ENCODE data around the gene OR51B6. TPM values are rescaled to one million over a fixed set of nuclear protein-coding genes. Genes with fewer than 3 reads are reported as not detected.

Gene OR51B6
- total RNA-seq, 4 donors from 2014 or later, result not detected

- TF ChIP-seq CTCF (IDR thresholded peaks at IDR 0.05), result no peak
- no peak for TF ChIP-seq POLR2A (IDR thresholded peaks at IDR 0.05)
- no peak for DNase-seq (ENCODE audit: low spot score in 2 of 2)
- H3K4me3 ChIP-seq (ENCODE audit: low read depth, poor library complexity, severe bottlenecking), result no peak overlapping the region
- intact Hi-C loops (cut with DNase I; ENCODE audit: low total_unique reads), result no loop called here
Measured at GRCh38 chr11:5394091-5394490, 42.8 kb downstream of the OR51B6 start.

GRCh38 chr11:5398936-5399335 lies 47.6 kb downstream of the OR51B6 start:
- DNase-seq (ENCODE audit: low spot score in 2 of 2), result no peak
- no peak for TF ChIP-seq POLR2A (IDR thresholded peaks at IDR 0.05)
- no peak for TF ChIP-seq CTCF (IDR thresholded peaks at IDR 0.05)
- H3K4me3 ChIP-seq (ENCODE audit: low read depth, poor library complexity, severe bottlenecking), result no peak overlapping the region
- intact Hi-C loops (cut with DNase I; ENCODE audit: low total_unique reads), result no loop called here

Other genes starting within 250 kb of the OR51B6 start
- not detected for gene OR52A5, start 213.2 kb upstream of the OR51B6 start, total RNA-seq
- not detected for gene OR52A1, start 196.8 kb upstream of the OR51B6 start, total RNA-seq
- gene OR51V1, start 150.8 kb upstream of the OR51B6 start, total RNA-seq, result not detected
- 10 to 100 TPM in 2 of 4 donors, 1 to 10 TPM in 1, under 1 TPM in 1; 0.56 to 65.8 (median 13.1) TPM for gene HBB, start 124.4 kb upstream of the OR51B6 start, total RNA-seq
- gene HBD, start 117.0 kb upstream of the OR51B6 start, total RNA-seq, result not detected
- gene HBG1, start 101.7 kb upstream of the OR51B6 start, total RNA-seq, result not detected
- not detected for gene HBG2, start 96.7 kb upstream of the OR51B6 start, total RNA-seq
- not detected for gene HBE1, start 81.6 kb upstream of the OR51B6 start, total RNA-seq
- not detected for gene OR51B4, start 49.6 kb upstream of the OR51B6 start, total RNA-seq
- gene OR51B2, start 27.2 kb upstream of the OR51B6 start, total RNA-seq, result not detected
- not detected for gene OR51B5, start 8.0 kb upstream of the OR51B6 start, total RNA-seq
- gene OR51M1, start 32.3 kb downstream of the OR51B6 start, total RNA-seq, result not detected
- gene OR51Q1, start 70.6 kb downstream of the OR51B6 start, total RNA-seq, result not detected
- not detected for gene OR51I1, start 90.0 kb downstream of the OR51B6 start, total RNA-seq
- gene OR51I2, start 97.8 kb downstream of the OR51B6 start, total RNA-seq, result not detected
- not detected for gene OR52D1, start 137.2 kb downstream of the OR51B6 start, total RNA-seq
- under 1 TPM in 1 of 4 donors, not detected in 3; 0.13 TPM for gene UBQLN3, start 158.4 kb downstream of the OR51B6 start, total RNA-seq
- gene UBQLNL, start 165.2 kb downstream of the OR51B6 start, total RNA-seq, result 1 to 10 TPM in 1 of 4 donors, under 1 TPM in 3; 0.12 to 1.8 (median 0.48) TPM
- not detected for gene OR52H1, start 197.0 kb downstream of the OR51B6 start, total RNA-seq
- not detected for gene OR52B6, start 229.4 kb downstream of the OR51B6 start, total RNA-seq
- gene TRIM6, start 245.1 kb downstream of the OR51B6 start, total RNA-seq, result 1 to 10 TPM; 1.0 to 2.7 (median 2.0) TPM